H9 (cell line): ENCODE measurements around the gene SGO2. TPM values are rescaled to one million over a fixed set of nuclear protein-coding genes. Genes with fewer than 3 reads are reported as not detected.

Experiments
- DNase-seq: peaks from one replicate; pipeline ENCODE4 v3.0.0-alpha.2; 2017
- H2AFZ ChIP-seq: one replicate; pipeline ENCODE4 v1.6.1; 2013; ENCODE audit warnings: mild to moderate bottlenecking, low read length, control low read depth, moderate library complexity
- H2AK5ac ChIP-seq: 2 replicates; pipeline ENCODE4 v1.6.1; 2013; ENCODE audit warnings: low read length, control low read depth, mixed read lengths; ENCODE audit not compliant: insufficient read length
- H2BK120ac ChIP-seq: one replicate; pipeline ENCODE4 v1.6.1; 2013; ENCODE audit warnings: low read depth, mild to moderate bottlenecking, low read length, control low read depth, inconsistent platforms; ENCODE audit not compliant: poor library complexity, severe bottlenecking
- H2BK12ac ChIP-seq: 2 replicates; pipeline ENCODE4 v1.6.1; 2013; ENCODE audit warnings: low read length, control low read depth, mixed read lengths, low read depth; ENCODE audit not compliant: insufficient read length
- H2BK15ac ChIP-seq: 2 replicates; pipeline ENCODE4 v1.6.1; 2013; ENCODE audit warnings: low read depth, low read length, control low read depth
- H2BK20ac ChIP-seq: one replicate; pipeline ENCODE4 v1.6.1; 2013; ENCODE audit warnings: low read depth, mild to moderate bottlenecking, low read length, control low read depth, inconsistent platforms; ENCODE audit not compliant: poor library complexity, severe bottlenecking
- H2BK5ac ChIP-seq: 2 replicates; pipeline ENCODE4 v1.6.1; 2013; ENCODE audit warnings: low read length, control low read depth, mixed read lengths; ENCODE audit not compliant: insufficient read length
- H3K14ac ChIP-seq: 2 replicates; pipeline ENCODE4 v1.6.1; 2013; ENCODE audit warnings: low read length, control low read depth; ENCODE audit not compliant: insufficient read depth
- H3K18ac ChIP-seq: 2 replicates; pipeline ENCODE4 v1.6.1; 2013; ENCODE audit warnings: low read depth, mild to moderate bottlenecking, mixed read lengths, low read length, control low read depth; ENCODE audit not compliant: insufficient read length
- H3K23ac ChIP-seq: 2 replicates; pipeline ENCODE4 v1.6.1; 2013; ENCODE audit warnings: low read length, control low read depth, mixed read lengths, low read depth; ENCODE audit not compliant: insufficient read length
- H3K23me2 ChIP-seq: 2 replicates; pipeline ENCODE4 v1.6.1; 2013; ENCODE audit warnings: low read depth, mild to moderate bottlenecking, mixed read lengths, low read length, control low read depth; ENCODE audit not compliant: insufficient read length, poor library complexity, severe bottlenecking
- H3K27ac ChIP-seq: 2 replicates; pipeline ENCODE4 v1.5.1; 2013; ENCODE audit warnings: low read length, control low read depth, mixed read lengths, low read depth; ENCODE audit not compliant: insufficient read length
- H3K27me3 ChIP-seq: 2 replicates; pipeline ENCODE4 v1.6.1; 2013; ENCODE audit warnings: low read length, control low read depth, inconsistent platforms; ENCODE audit not compliant: insufficient read depth
- H3K4ac ChIP-seq: 2 replicates; pipeline ENCODE4 v1.6.1; 2013; ENCODE audit warnings: low read depth, mild to moderate bottlenecking, control low read depth, inconsistent platforms, low read length, moderate library complexity
- H3K4me1 ChIP-seq: 2 replicates; pipeline ENCODE4 v1.6.1; 2013; ENCODE audit warnings: low read length, control low read depth, inconsistent platforms; ENCODE audit not compliant: insufficient read depth
- H3K4me2 ChIP-seq: 2 replicates; pipeline ENCODE4 v1.6.1; 2013; ENCODE audit warnings: low read length, control low read depth, mixed read lengths; ENCODE audit not compliant: insufficient read length, insufficient read depth
- H3K56ac ChIP-seq: 2 replicates; pipeline ENCODE4 v1.6.1; 2013; ENCODE audit warnings: low read depth, mild to moderate bottlenecking, mixed read lengths, low read length, control low read depth; ENCODE audit not compliant: insufficient read length
- H3K79me1 ChIP-seq: 2 replicates; pipeline ENCODE4 v1.6.1; 2013; ENCODE audit warnings: low read depth, mild to moderate bottlenecking, moderate library complexity, low read length, control low read depth, inconsistent platforms; ENCODE audit not compliant: insufficient read depth, poor library complexity, severe bottlenecking
- H3K79me2 ChIP-seq: 2 replicates; pipeline ENCODE4 v1.6.1; 2013; ENCODE audit warnings: low read length, control low read depth, inconsistent platforms; ENCODE audit not compliant: insufficient read depth
- H3K9ac ChIP-seq: 2 replicates; pipeline ENCODE4 v1.6.1; 2013; ENCODE audit warnings: low read length, control low read depth, mixed read lengths; ENCODE audit not compliant: insufficient read length; ENCODE audit errors: extremely low read depth
- H3K9me3 ChIP-seq: one replicate; pipeline ENCODE4 v1.6.1; 2013; ENCODE audit warnings: low read depth, low read length, inconsistent platforms; ENCODE audit not compliant: control insufficient read depth
- H3T11ph ChIP-seq: one replicate; pipeline ENCODE4 v1.6.1; 2013; ENCODE audit warnings: mild to moderate bottlenecking, low read length, control low read depth, inconsistent platforms
- H4K20me1 ChIP-seq: one replicate; pipeline ENCODE4 v1.6.1; 2013; ENCODE audit not compliant: control insufficient read depth, insufficient read length, insufficient read depth
- H4K5ac ChIP-seq: 2 replicates; pipeline ENCODE4 v1.6.1; 2013; ENCODE audit warnings: low read depth, mild to moderate bottlenecking, mixed read lengths, low read length, control low read depth; ENCODE audit not compliant: insufficient read length
- H4K8ac ChIP-seq: replicated peaks from 2 replicates; pipeline ENCODE4 v1.6.1; 2013; ENCODE audit warnings: low read length, control low read depth, mixed read lengths, low read depth; ENCODE audit not compliant: insufficient read length
- H4K91ac ChIP-seq: 2 replicates; pipeline ENCODE4 v1.6.1; 2013; ENCODE audit warnings: low read depth, mild to moderate bottlenecking, moderate library complexity, mixed read lengths, low read length, control low read depth; ENCODE audit not compliant: insufficient read length
- H3K27ac Mint-ChIP-seq, 3 experiments: 2 replicates in 2 of 3; 3 replicates in 1 of 3; pipeline ENCODE4 v1.8.0; 2020 to 2021; ENCODE audit warnings: mixed read lengths in 3 of 3, mild to moderate bottlenecking in 1 of 3, moderate library complexity in 1 of 3
- H3K27me3 Mint-ChIP-seq: 2 replicates; pipeline ENCODE4 v1.8.0; 2021; ENCODE audit warnings: low read depth, mild to moderate bottlenecking, moderate library complexity, mixed read lengths
- H3K36me3 Mint-ChIP-seq, 3 experiments: 2 replicates in 2 of 3; 3 replicates in 1 of 3; pipeline ENCODE4 v1.8.0; 2020 to 2021; ENCODE audit warnings: low read depth in 3 of 3, mixed read lengths in 3 of 3; ENCODE audit not compliant: insufficient read depth in 1 of 3
- H3K4me1 Mint-ChIP-seq, 2 experiments: 2 replicates each; pipeline ENCODE4 v1.8.0; 2020; ENCODE audit warnings: mixed read lengths in 2 of 2
- H3K4me3 Mint-ChIP-seq, 2 experiments: 2 replicates in 1 of 2; 3 replicates in 1 of 2; pipeline ENCODE4 v1.8.0; 2020 to 2021; ENCODE audit warnings: mild to moderate bottlenecking in 2 of 2, mixed read lengths in 2 of 2, moderate library complexity in 1 of 2
- H3K9me3 Mint-ChIP-seq, 2 experiments: 2 replicates in 1 of 2; 3 replicates in 1 of 2; pipeline ENCODE4 v1.8.0; 2020; ENCODE audit warnings: mild to moderate bottlenecking in 2 of 2, mixed read lengths in 2 of 2, moderate library complexity in 1 of 2
- CTCF ChIP-seq: fragments of 200-600 bp; sonication (generic); conservative IDR thresholded peaks from 3 replicates; pipeline ENCODE4 v1.8.0; 2021; ENCODE audit warnings: antibody characterized with exemption, mild to moderate bottlenecking
- WGBS: extraction: QIAGEN DNeasy Blood & Tissue Kit; methylation state at CpG from one replicate; pipeline ENCODE4 v1.1.7; 2013; ENCODE audit warnings: missing lambda C conversion rate, low lambda C conversion rate, mixed read lengths; ENCODE audit not compliant: insufficient read length; ENCODE audit errors: extremely low coverage; 5-methylcytosine and 5-hydroxymethylcytosine counted together
- total RNA-seq: library from RNA; stranded (reverse); gene quantifications from 2 replicates; pipeline ENCODE4 v1.2.1, GENCODE V29; 2021

Gene SGO2
- total RNA-seq, 1 experiment from 2014 or later = 25.6 TPM

GRCh38 chr2:200618054-200618419, 92.0 kb downstream of the SGO2 start:
- no peak overlapping the region for H2AK5ac ChIP-seq
- no peak overlapping the region for H3K27ac Mint-ChIP-seq
- H3K56ac ChIP-seq = no peak overlapping the region
- H3K23ac ChIP-seq = no peak overlapping the region
- H3K27me3 Mint-ChIP-seq = no peaks in the 10 kb centered on the region
- H3K23me2 ChIP-seq = no peaks in the 10 kb centered on the region
- no CpG with 5 or more reads among the region's 3 CpGs for WGBS
- no peak overlapping the region for H3K4me2 ChIP-seq
- no peak overlapping the region for H4K8ac ChIP-seq
- no peak for DNase-seq
- no peak overlapping the region for H2AFZ ChIP-seq
- no peak overlapping the region for H2BK20ac ChIP-seq
- H3K18ac ChIP-seq = no peak overlapping the region
- no peak for TF ChIP-seq CTCF
- H3K36me3 Mint-ChIP-seq = no peaks in the 10 kb centered on the region
- H3K4me3 Mint-ChIP-seq = no peak overlapping the region
- no peak overlapping the region for H3K4ac ChIP-seq
- H4K20me1 ChIP-seq = no peaks in the 10 kb centered on the region
- H3K79me1 ChIP-seq = no peaks in the 10 kb centered on the region
- H3K27ac ChIP-seq = no peak overlapping the region
- no peak overlapping the region for H4K91ac ChIP-seq
- H3K9ac ChIP-seq = no peak overlapping the region
- no peak overlapping the region for H2BK15ac ChIP-seq
- no peak overlapping the region for H2BK12ac ChIP-seq
- H2BK120ac ChIP-seq = no peak overlapping the region
- no peaks in the 10 kb centered on the region for H3K9me3 ChIP-seq
- no peaks in the 10 kb centered on the region for H3K4me1 Mint-ChIP-seq
- H3K9me3 Mint-ChIP-seq = no peaks in the 10 kb centered on the region
- H3K79me2 ChIP-seq = no peaks in the 10 kb centered on the region
- H3T11ph ChIP-seq = no peak overlapping the region
- no peak overlapping the region for H3K14ac ChIP-seq
- H4K5ac ChIP-seq = no peak overlapping the region
- no peaks in the 10 kb centered on the region for H3K27me3 ChIP-seq
- H2BK5ac ChIP-seq = no peak overlapping the region
- no peaks in the 10 kb centered on the region for H3K4me1 ChIP-seq
